ENCODE measurements around the gene RAD21L1. TPM values are rescaled to one million over a fixed set of nuclear protein-coding genes. Genes with fewer than 3 reads are reported as not detected.

The RAD21L1 gene
- total and polyA plus RNA-seq, 4 donors, result not detected

GRCh38 chr20:1196634-1197033 is 29.2 kb upstream of the RAD21L1 start (continued):
- TF ChIP-seq MAX (IDR thresholded peaks at IDR 0.05), result no peak
- no peak for TF ChIP-seq JUND (IDR thresholded peaks at IDR 0.05)
- no peak for TF ChIP-seq CTCF (IDR thresholded peaks at IDR 0.05; ENCODE audit: low read depth, low read length, missing input control)
- TF ChIP-seq SP1 (IDR thresholded peaks at IDR 0.05), result no peak
- no peak for TF ChIP-seq TAF1 (conservative IDR thresholded peaks at IDR 0.05)
- TF ChIP-seq RAD21 (IDR thresholded peaks at IDR 0.05), result no peak
- TF ChIP-seq EGR1 (IDR thresholded peaks at IDR 0.05; ENCODE audit: low read depth in 2 of 2), result no peak
- TF ChIP-seq HNF4G (IDR thresholded peaks at IDR 0.05), result no peak

GRCh38 chr20:1197801-1198200 is 28.0 kb upstream of the RAD21L1 start:
- H3K9me3 ChIP-seq (ENCODE audit: control insufficient read depth in 4 of 4, low read length in 3 of 4), result no peaks in the 10 kb centered on the region
- H3K4me1 ChIP-seq (ENCODE audit: control insufficient read depth in 4 of 4, insufficient read depth in 4 of 4, low read length in 3 of 4), result peaks cover 2 to 9% (median 6%) of the 10 kb centered on the region in 4 donors
- 89% methylated on average over 7 of the region's 7 CpGs for WGBS
- no peak overlapping the region for H3K9ac ChIP-seq (ENCODE audit: low read depth in 1 of 2, low read length in 2 of 2)
- no peak overlapping the region for H3K4me3 ChIP-seq (ENCODE audit: low read depth in 1 of 3, low read length in 3 of 3)
- DNase-seq (ENCODE audit: low spot score), result no peak
- no peaks in the 10 kb centered on the region for H3K36me3 ChIP-seq (ENCODE audit: control insufficient read depth in 4 of 4, insufficient read depth in 3 of 4, low read depth in 1 of 4, low read length in 3 of 4)
- H3K27me3 ChIP-seq (ENCODE audit: control insufficient read depth in 4 of 4, insufficient read depth in 4 of 4, low read length in 3 of 4), result no peaks in the 10 kb centered on the region
- H3K27ac ChIP-seq (ENCODE audit: low read depth in 1 of 2, low read length in 2 of 2), result no peak overlapping the region
- no peak for TF ChIP-seq RXRA (IDR thresholded peaks at IDR 0.05)

GRCh38 chr20:1198751-1199150 is 27.1 kb upstream of the RAD21L1 start:
- 96% methylated on average over 5 of the region's 5 CpGs for WGBS
- DNase-seq (ENCODE audit: low spot score), result no peak
- no peak overlapping the region for H3K27ac ChIP-seq (ENCODE audit: low read depth in 1 of 2, low read length in 2 of 2)

GRCh38 chr20:1199212-1199873 is 26.5 kb upstream of the RAD21L1 start:
- WGBS, result 78% methylated on average over 7 of the region's 7 CpGs
- Histone ChIP-seq H3K4me1 (ENCODE audit: control insufficient read depth in 4 of 4, insufficient read depth in 4 of 4, low read length in 3 of 4) (no peaks in the 10 kb centered on the region), H3K9me3 (ENCODE audit: control insufficient read depth in 4 of 4, low read length in 3 of 4) (no peaks in the 10 kb centered on the region), H3K27me3 (ENCODE audit: control insufficient read depth in 4 of 4, insufficient read depth in 4 of 4, low read length in 3 of 4) (no peaks in the 10 kb centered on the region), H3K9ac (ENCODE audit: low read depth in 1 of 2, low read length in 2 of 2) (no peak overlapping the region), H3K36me3 (ENCODE audit: control insufficient read depth in 4 of 4, insufficient read depth in 3 of 4, low read depth in 1 of 4, low read length in 3 of 4) (no peaks in the 10 kb centered on the region), H3K4me3 (ENCODE audit: low read depth in 1 of 3, low read length in 3 of 3) (no peak overlapping the region), H3K27ac (ENCODE audit: low read depth in 1 of 2, low read length in 2 of 2) (no peak overlapping the region)
- TF ChIP-seq RAD21 (IDR thresholded peaks at IDR 0.05), result no peak
- no peak for TF ChIP-seq HNF4G (IDR thresholded peaks at IDR 0.05)
- no peak for DNase-seq (ENCODE audit: low spot score)

More at GRCh38 chr20:1198751-1199150, 27.1 kb upstream of the RAD21L1 start:
- TF ChIP-seq HNF4A (conservative IDR thresholded peaks at IDR 0.05) (no peak), FOXA1 (IDR thresholded peaks at IDR 0.05) (no peak), HNF4G (IDR thresholded peaks at IDR 0.05) (no peak), NR2F2 (IDR thresholded peaks at IDR 0.05) (no peak), MAX (IDR thresholded peaks at IDR 0.05) (no peak)
- peaks cover 0 to 3% (median 2%) of the 10 kb centered on the region in 4 donors for H3K4me1 ChIP-seq (ENCODE audit: control insufficient read depth in 4 of 4, insufficient read depth in 4 of 4, low read length in 3 of 4)
- H3K27me3 ChIP-seq (ENCODE audit: control insufficient read depth in 4 of 4, insufficient read depth in 4 of 4, low read length in 3 of 4), result no peaks in the 10 kb centered on the region
- no peaks in the 10 kb centered on the region for H3K9me3 ChIP-seq (ENCODE audit: control insufficient read depth in 4 of 4, low read length in 3 of 4)
- H3K4me3 ChIP-seq (ENCODE audit: low read depth in 1 of 3, low read length in 3 of 3), result no peak overlapping the region
- H3K36me3 ChIP-seq (ENCODE audit: control insufficient read depth in 4 of 4, insufficient read depth in 3 of 4, low read depth in 1 of 4, low read length in 3 of 4), result no peaks in the 10 kb centered on the region
- no peak overlapping the region for H3K9ac ChIP-seq (ENCODE audit: low read depth in 1 of 2, low read length in 2 of 2)

Data from liver (tissue), 9 donors.